CD4-positive, alpha-beta T cell treated with Interferon alpha-2 for 1 hour (primary cell): ENCODE data around the gene LARGE1.
"Not testable (repeated sequence)": the region's sequence is repeated elsewhere in the genome, so short reads cannot be mapped to it uniquely, and the experiment has no call there.

Source experiments
- DNase-seq, 2 donors: peaks; one replicate each; pipeline ENCODE4 v3.0.0-alpha.2; 2020 to 2022

Gene LARGE1

GRCh38 chr22:33883561-33883960 is 36.7 kb downstream of the LARGE1 start:
- DNase-seq: no peak

GRCh38 chr22:33882991-33883390 is 37.3 kb downstream of the LARGE1 start:
- DNase-seq: no peak

- DNase-seq: no peak
These were observed 39.3 kb downstream of the LARGE1 start for GRCh38 chr22:33880986-33881385.

GRCh38 chr22:33879796-33880195 is 40.5 kb downstream of the LARGE1 start:
- DNase-seq: no peak

GRCh38 chr22:33875316-33875715 is 45.0 kb downstream of the LARGE1 start:
- DNase-seq: no peak

- DNase-seq: no peak
These were observed 46.1 kb downstream of the LARGE1 start for GRCh38 chr22:33874206-33874605.

- DNase-seq: no peak
These were observed 46.6 kb downstream of the LARGE1 start for GRCh38 chr22:33873666-33874065.

GRCh38 chr22:33873186-33873585 is 47.1 kb downstream of the LARGE1 start:
- DNase-seq: no peak

GRCh38 chr22:33871935-33872334 is 48.3 kb downstream of the LARGE1 start:
- no peak for DNase-seq

GRCh38 chr22:33869946-33870345 is 50.3 kb downstream of the LARGE1 start:
- no peak for DNase-seq

GRCh38 chr22:33867971-33868370 is 52.3 kb downstream of the LARGE1 start:
- DNase-seq: no peak

- DNase-seq: no peak
These were observed 53.0 kb downstream of the LARGE1 start for GRCh38 chr22:33867118-33867866.

GRCh38 chr22:33866511-33866910 is 53.8 kb downstream of the LARGE1 start:
- DNase-seq: no peak

GRCh38 chr22:33865996-33866395 is 54.3 kb downstream of the LARGE1 start:
- no peak for DNase-seq

GRCh38 chr22:33865248-33865647 is 55.0 kb downstream of the LARGE1 start:
- DNase-seq: no peak

- DNase-seq: no peak
These were observed 55.5 kb downstream of the LARGE1 start for GRCh38 chr22:33864723-33865130.

- no peak for DNase-seq
These were observed 58.9 kb downstream of the LARGE1 start for GRCh38 chr22:33861216-33861875.

- DNase-seq: no peak
These were observed 59.9 kb downstream of the LARGE1 start for GRCh38 chr22:33860386-33860785.

- no peak for DNase-seq
These were observed 61.0 kb downstream of the LARGE1 start for GRCh38 chr22:33859311-33859710.

GRCh38 chr22:33858653-33859052 is 61.6 kb downstream of the LARGE1 start:
- not testable (repeated sequence) for DNase-seq

- not testable (repeated sequence) for DNase-seq
These were observed 62.5 kb downstream of the LARGE1 start for GRCh38 chr22:33857767-33858166.

- no peak for DNase-seq
These were observed 65.6 kb downstream of the LARGE1 start for GRCh38 chr22:33854724-33855123.

- peak; percentile 15 to 40 for DNase-seq
These were observed 66.8 kb downstream of the LARGE1 start for GRCh38 chr22:33853200-33854097.
